HT1080 (cell line): ENCODE results near the gene DEFB121. TPM values are rescaled to one million over a fixed set of nuclear protein-coding genes. Genes with fewer than 3 reads are reported as not detected.
"Not testable (repeated sequence)": the region's sequence is repeated elsewhere in the genome, so short reads cannot be mapped to it uniquely, and the experiment has no call there.

Experiments
- DNase-seq: peaks from one replicate; pipeline ENCODE4 v3.0.0-alpha.2; 2015; ENCODE audit warnings: low read depth
- small RNA-seq: library from RNA; depleted of rRNA; stranded (forward); fragments of <200 nt; gene quantifications from one replicate; pipeline ENCODE3, GENCODE V24; 2014
- total RNA-seq: library from RNA; depleted of rRNA; stranded (reverse); fragments of >200 nt; shearing (Covaris generic); gene quantifications from 2 replicates; pipeline ENCODE4 v1.2.3, GENCODE V29; 2014; rRNA removed

The DEFB121 gene
- total RNA-seq, 1 experiment from 2014 or later = not detected

DNA sequence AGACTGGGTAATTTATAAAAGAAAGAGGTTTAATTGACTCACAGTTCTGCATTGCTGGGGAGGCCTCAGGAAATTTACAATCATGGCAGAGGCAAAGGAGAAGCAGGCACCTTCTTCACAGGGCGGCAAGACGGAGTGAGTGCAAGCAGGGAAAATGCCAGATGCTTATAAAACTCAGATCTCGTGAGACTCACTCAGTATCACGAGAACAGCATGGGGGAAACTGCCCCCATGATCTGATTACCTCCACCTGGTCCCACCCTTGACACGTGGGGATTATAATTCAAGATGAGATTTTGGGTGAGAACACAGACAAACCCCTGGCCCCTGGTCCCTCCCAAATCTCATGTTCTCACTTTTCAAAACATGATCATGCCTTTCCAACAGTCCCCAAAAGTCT lies 41.7 kb downstream of the DEFB121 start:
- DNase-seq = not testable (repeated sequence)

DNA sequence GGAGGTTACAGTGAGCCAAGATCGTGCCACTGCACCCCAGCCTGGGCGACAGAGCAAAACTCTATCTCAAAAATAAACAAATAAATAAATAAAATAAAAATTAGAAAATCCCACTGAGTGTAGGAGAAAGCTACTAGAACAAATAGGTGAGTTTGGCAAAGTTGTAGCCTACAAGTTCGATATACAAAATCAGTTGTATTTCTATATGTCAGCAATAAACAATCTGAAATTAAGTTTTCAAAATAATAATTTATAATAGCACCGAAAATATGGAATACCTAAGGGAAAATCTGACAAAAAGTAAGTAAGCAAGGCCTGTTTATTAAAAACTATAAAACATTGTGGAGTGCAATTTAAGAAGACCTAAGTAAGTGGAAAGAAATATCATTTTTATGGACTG lies 42.7 kb downstream of the DEFB121 start:
- DNase-seq = no peak

DNA sequence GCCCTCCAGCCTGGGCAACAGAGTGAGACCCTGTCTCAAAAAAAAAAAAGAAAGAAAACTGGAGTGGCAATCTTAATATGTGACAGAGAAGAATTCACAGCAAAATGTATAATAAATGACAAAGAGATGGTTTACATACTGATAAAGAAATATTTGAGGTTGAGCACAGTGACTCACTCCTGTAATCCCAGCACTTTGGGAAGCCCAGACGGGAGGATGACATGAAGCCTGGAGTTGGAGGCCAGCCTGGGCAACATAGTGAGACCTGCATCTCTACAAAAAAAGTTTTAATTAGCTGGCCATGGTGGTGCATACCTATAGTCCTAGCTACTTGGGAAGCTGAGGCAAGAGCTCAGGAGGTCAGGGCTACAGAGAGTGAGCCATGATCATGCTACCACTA lies 50.0 kb downstream of the DEFB121 start:
- no peak for DNase-seq

Small RNA genes lying within 50 kb of the gene (small RNA-seq; reads per million reads assigned to genes)
- gene DEFB117 (not detected), gene RF00561 (not detected), gene RNA5SP480 (not detected)

Other genes starting within 250 kb of the DEFB121 start
- not detected in 2 replicates for gene DEFB115, start 148.6 kb downstream of the DEFB121 start, total RNA-seq
- gene DEFB116, start 97.6 kb downstream of the DEFB121 start, total RNA-seq = not detected in 2 replicates
- gene DEFB118, start 37.6 kb downstream of the DEFB121 start, total RNA-seq = not detected in 2 replicates
- not detected in 2 replicates for gene DEFB119, start 15.6 kb downstream of the DEFB121 start, total RNA-seq
- gene DEFB123, start 34.4 kb upstream of the DEFB121 start, total RNA-seq = not detected in 2 replicates
- gene DEFB124, start 68.9 kb upstream of the DEFB121 start, total RNA-seq = not detected in 2 replicates
- not detected in 2 replicates for gene REM1, start 69.1 kb upstream of the DEFB121 start, total RNA-seq
- 64.3 and 83.5 TPM in 2 replicates for gene HM13, start 108.2 kb upstream of the DEFB121 start, total RNA-seq
- gene ID1, start 199.1 kb upstream of the DEFB121 start, total RNA-seq = 421 and 433 TPM in 2 replicates
- not detected in 2 replicates for gene COX4I2, start 231.7 kb upstream of the DEFB121 start, total RNA-seq